ENCODE results near the gene NKPD1.

Gene NKPD1

DNA sequence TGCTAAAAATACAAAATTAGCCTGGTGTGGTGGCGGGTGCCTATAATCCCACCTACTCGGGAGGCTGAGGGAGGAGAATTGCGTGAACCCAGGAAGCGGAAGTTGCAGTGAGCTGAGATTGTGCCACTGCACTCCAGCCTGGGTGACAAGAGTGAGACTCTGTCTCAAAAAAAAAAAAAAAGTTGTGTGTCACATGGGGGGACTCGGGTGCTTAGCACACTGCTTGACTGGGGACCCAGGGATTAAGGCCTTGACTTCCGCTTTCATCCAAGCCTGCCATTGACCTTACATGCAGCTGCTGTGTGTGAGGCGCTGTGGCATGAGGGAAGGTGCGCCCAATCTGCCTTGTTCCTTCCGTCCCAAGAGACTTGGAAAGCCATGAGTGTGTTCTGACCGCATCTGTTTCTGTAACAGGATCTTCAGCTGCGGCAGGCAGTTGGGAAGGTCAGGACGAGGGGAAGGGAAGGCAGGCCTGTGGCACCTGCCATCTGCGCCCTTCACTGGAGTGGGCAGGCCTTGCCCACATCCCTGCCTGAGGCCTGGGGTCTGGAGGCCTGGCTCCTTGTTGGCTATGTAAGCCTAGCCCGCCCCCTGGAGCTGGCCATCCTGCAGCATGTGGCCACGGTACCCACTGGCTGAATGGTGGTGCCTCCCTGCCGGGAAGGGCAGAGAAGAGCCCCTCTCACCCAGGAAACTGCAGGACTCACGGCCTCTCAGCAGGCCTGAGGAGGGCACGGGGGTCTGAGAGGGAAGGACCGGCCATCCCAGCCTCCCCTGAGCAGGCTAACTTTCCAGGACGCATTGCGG is 44.8 kb downstream of the NKPD1 start:
- no peak for DNase-seq (ENCODE audit: low read depth)

DNA sequence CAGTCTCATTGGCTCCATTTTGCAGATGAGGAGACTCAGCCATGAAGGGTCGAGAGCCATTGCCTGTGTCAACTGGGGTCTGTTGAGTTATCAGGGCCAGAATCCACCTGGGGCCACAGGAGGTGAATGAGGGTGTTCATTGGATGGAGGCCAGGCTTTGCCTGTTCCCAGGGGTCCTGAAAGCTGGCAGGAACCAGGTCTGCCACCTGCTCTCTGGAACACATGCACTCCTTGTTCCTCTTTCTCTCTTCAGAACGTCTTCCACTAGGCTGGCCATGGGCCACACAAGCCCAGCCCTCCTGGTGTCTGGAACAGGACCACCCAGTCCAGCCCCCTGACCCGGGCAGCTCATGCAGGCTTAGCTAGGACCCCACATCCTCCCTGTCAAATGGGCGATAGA is 46.7 kb downstream of the NKPD1 start:
- no peak for DNase-seq (ENCODE audit: low read depth)

DNA sequence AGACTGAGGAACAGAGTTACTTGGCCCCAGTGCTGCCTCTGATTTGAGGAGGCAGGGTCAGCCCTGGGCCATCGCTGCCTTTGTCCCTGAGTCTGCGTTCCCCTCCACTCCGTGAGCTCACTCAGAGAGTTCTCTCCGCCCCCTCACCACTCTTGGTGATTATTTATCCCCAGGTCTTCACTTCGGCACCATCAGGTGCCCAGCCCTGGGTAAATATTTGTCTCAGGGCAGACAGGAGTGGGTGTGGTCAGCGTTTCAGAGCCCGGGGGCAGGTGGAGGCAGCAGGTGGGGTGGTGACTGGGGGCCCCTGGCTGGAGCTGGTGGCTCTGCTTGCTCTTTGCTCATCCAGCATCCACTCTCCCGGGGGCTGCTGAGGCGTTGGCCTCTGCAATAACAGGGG is 47.2 kb downstream of the NKPD1 start:
- no peak for DNase-seq (ENCODE audit: low read depth)

DNA sequence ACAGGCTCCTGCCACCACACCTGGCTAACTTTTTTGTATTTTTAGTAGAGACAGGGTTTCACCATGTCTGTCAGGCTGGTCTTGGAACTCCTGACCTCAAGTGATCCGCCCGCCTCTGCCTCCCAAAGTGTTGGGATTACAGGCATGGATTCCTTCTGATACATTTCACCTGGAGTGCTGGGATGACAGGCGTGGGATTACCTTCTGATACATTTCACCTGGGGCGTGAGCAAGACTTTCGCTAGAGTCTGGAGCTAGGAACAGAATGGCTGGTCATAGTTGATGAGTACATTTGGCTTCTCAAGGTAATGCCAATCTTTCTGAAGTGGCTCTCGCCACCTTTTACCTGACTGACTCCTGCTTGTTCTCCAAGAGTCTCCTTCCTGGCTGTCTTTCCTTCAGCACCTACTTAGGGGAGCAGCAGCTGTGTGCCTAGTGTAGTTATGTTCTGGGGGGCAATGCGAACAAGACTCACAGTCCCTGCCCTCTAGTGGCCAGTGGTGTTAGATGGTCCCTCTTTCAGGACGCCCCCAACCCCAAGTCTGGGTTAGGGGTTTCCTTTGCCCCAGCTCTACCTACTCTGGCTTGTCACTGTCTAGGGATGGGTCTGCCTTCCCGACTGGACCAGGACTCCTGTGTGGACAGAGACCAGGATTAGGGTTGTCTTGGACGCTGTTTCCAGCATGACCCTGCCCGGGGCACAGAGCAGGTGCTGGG is 48.5 kb downstream of the NKPD1 start:
- DNase-seq (ENCODE audit: low read depth) = no peak
